MM.1S (cell line): ENCODE data around the gene LRRC75B.

Source experiments
- DNase-seq: peaks from one replicate; pipeline ENCODE4 v3.0.0-alpha.2; 2015
- H2AFZ ChIP-seq: fragments of 300-600 bp; sonication (generic); 2 replicates; pipeline ENCODE4 v1.6.0; 2016; ENCODE audit warnings: antibody characterized with exemption, low read length
- H3F3A ChIP-seq: fragments of 300-600 bp; sonication (generic); 2 replicates; pipeline ENCODE4 v1.6.1; 2016; ENCODE audit warnings: mild to moderate bottlenecking, antibody characterized with exemption, low read length, moderate library complexity, mixed read lengths; ENCODE audit not compliant: insufficient read depth
- H3K27ac ChIP-seq: fragments of 300-600 bp; sonication (generic); 2 replicates; pipeline ENCODE4 v1.5.1; 2016; ENCODE audit warnings: mild to moderate bottlenecking, low read length
- H3K27me3 ChIP-seq: fragments of 300-600 bp; sonication (generic); replicated peaks from 2 replicates; pipeline ENCODE4 v1.6.0; 2016; ENCODE audit warnings: low read length; ENCODE audit not compliant: insufficient read depth
- H3K36me3 ChIP-seq: fragments of 300-600 bp; sonication (generic); replicated peaks from 2 replicates; pipeline ENCODE4 v1.6.1; 2016; ENCODE audit warnings: mild to moderate bottlenecking, low read length, mixed read lengths; ENCODE audit not compliant: insufficient read depth
- H3K4me1 ChIP-seq: fragments of 300-600 bp; sonication (generic); 2 replicates; pipeline ENCODE4 v1.6.1; 2016; ENCODE audit warnings: low read length, mixed read lengths
- H3K4me2 ChIP-seq: fragments of 300-600 bp; sonication (generic); 2 replicates; pipeline ENCODE4 v1.6.0; 2016; ENCODE audit warnings: low read depth, low read length
- H3K4me3 ChIP-seq: fragments of 300-600 bp; sonication (generic); 2 replicates; pipeline ENCODE4 v1.5.1; 2016; ENCODE audit warnings: low read length, mixed read lengths
- H3K79me2 ChIP-seq: fragments of 300-600 bp; sonication (generic); 2 replicates; pipeline ENCODE4 v1.6.1; 2016; ENCODE audit warnings: mixed run types, low read length, mixed read lengths
- H3K9ac ChIP-seq: fragments of 300-600 bp; sonication (generic); 2 replicates; pipeline ENCODE4 v1.6.1; 2016; ENCODE audit warnings: low read length, mixed read lengths
- H3K9me2 ChIP-seq: fragments of 300-600 bp; sonication (generic); replicated peaks from 2 replicates; pipeline ENCODE4 v1.6.1; 2016; ENCODE audit warnings: mild to moderate bottlenecking, low read length, mixed read lengths; ENCODE audit not compliant: insufficient read depth
- H3K9me3 ChIP-seq: fragments of 300-600 bp; sonication (generic); replicated peaks from 2 replicates; pipeline ENCODE4 v1.6.1; 2016; ENCODE audit warnings: mild to moderate bottlenecking, low read length, mixed read lengths; ENCODE audit not compliant: insufficient read depth
- H4K20me1 ChIP-seq: fragments of 300-600 bp; sonication (generic); 2 replicates; pipeline ENCODE4 v1.6.1; 2016; ENCODE audit warnings: mild to moderate bottlenecking, low read length, moderate library complexity, mixed read lengths; ENCODE audit not compliant: insufficient read depth
- EZH2 ChIP-seq: fragments of 300-600 bp; sonication (generic); optimal IDR thresholded peaks from 2 replicates; pipeline ENCODE3; 2017; ENCODE audit warnings: low read depth, mild to moderate bottlenecking, antibody characterized with exemption, low read length, mixed read lengths
- EZH2phosphoT487 ChIP-seq: fragments of 300-600 bp; sonication (generic); IDR thresholded peaks from 2 replicates; pipeline ENCODE4 v1.6.1; 2018; ENCODE audit warnings: antibody characterized with exemption, low read length
- TF ChIP-seq, protein P1 (sequence below): fragments of 300-600 bp; sonication (generic); IDR thresholded peaks from 2 replicates; pipeline ENCODE4 v1.5.1; 2016; ENCODE audit warnings: antibody characterized with exemption, low read length, mixed read lengths

The LRRC75B gene

DNA sequence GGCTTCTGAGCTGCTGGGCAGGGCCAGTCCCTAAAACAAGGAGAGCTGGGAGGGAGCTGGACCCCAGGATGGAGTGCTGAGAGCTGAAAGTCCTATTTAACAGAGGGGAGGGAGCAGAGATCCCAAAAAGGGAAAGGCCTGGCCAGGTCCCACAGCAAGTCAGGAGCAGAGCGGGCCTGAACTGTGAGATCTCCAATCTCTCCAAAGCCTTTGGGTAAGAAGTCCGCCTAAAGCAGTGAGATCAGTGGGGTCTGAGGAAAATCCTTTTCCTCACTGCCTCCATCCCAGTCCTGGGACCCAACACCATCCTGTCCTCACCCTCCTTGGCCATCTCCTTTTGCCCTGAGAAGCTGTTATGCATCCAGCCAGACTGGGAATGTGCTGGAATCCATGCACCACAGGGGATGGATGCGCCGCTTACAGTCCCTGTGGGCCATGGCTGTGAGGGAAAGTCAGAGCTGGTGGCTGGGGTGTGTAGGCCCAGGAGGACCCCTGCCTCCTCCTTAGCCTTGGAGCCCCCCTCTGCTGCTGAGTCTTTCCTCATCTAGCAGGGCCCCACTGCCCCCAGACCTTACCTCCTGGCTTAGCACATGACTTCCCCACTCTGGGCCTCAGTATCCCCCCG lies 8.6 kb downstream of the LRRC75B start:
- H3F3A ChIP-seq, result no peaks in the 10 kb centered on the region
- H3K9me2 ChIP-seq, result no peaks in the 10 kb centered on the region
- TF ChIP-seq, protein P1, sequence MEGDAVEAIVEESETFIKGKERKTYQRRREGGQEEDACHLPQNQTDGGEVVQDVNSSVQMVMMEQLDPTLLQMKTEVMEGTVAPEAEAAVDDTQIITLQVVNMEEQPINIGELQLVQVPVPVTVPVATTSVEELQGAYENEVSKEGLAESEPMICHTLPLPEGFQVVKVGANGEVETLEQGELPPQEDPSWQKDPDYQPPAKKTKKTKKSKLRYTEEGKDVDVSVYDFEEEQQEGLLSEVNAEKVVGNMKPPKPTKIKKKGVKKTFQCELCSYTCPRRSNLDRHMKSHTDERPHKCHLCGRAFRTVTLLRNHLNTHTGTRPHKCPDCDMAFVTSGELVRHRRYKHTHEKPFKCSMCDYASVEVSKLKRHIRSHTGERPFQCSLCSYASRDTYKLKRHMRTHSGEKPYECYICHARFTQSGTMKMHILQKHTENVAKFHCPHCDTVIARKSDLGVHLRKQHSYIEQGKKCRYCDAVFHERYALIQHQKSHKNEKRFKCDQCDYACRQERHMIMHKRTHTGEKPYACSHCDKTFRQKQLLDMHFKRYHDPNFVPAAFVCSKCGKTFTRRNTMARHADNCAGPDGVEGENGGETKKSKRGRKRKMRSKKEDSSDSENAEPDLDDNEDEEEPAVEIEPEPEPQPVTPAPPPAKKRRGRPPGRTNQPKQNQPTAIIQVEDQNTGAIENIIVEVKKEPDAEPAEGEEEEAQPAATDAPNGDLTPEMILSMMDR, result no peak
- TF ChIP-seq EZH2phosphoT487, result no peak
- TF ChIP-seq EZH2, result no peak
- H4K20me1 ChIP-seq, result no peaks in the 10 kb centered on the region
- H3K4me2 ChIP-seq, result no peak overlapping the region
- no peaks in the 10 kb centered on the region for H3K4me1 ChIP-seq
- no peaks in the 10 kb centered on the region for H3K9me3 ChIP-seq
- H3K36me3 ChIP-seq, result no peaks in the 10 kb centered on the region
- no peaks in the 10 kb centered on the region for H3K79me2 ChIP-seq
- H3K4me3 ChIP-seq, result no peak overlapping the region
- H3K9ac ChIP-seq, result no peak overlapping the region
- no peak overlapping the region for H3K27ac ChIP-seq
- no peak for DNase-seq
- no peak overlapping the region for H2AFZ ChIP-seq
- no peaks in the 10 kb centered on the region for H3K27me3 ChIP-seq

DNA sequence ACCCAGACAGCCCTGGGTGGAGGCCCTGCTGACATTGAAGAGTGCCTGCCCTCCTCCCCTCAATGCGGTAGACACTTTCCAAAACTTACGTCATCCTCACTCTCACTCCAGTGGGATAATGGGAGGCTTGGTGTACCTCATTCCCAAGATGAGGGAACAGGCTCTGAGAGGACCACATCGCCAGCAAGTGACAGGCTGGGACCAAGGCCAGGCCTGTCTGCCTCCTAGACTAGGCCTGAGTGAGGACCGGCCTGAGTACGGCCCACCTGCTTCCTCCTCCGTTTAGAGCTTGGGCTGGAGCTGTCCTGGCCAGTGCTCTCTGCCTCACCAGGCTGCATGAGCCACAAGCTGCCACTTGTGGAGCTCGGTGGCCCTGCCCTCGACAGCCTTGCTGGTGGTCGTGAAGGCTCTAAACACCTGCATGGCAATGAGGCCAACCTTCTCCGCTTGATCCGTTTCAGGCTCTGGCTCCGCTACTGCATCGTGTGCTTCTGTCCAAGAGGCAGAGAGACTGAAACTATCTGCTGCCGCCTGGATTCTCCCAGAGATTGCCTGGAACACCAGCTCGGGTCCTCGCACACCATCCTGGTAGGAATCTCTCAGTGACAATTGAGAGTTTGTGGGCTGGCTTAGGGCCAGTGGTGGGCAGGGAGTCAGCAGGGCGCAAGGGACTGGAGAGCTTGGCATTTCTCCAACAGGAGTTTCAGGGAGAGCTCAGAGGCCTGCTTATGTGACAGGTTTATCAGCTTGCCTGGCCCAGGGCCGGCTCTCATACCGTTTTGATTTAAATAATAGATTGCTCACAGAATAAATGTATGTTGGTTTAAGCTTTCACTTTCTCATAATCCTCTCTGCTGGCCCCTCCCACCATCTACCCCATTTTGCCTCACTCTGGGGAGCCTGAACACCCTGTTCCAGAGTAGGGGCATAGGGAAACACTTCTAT lies 9.4 kb downstream of the LRRC75B start:
- no peak for TF ChIP-seq EZH2phosphoT487
- 0 out of 2 replicates have a peak, but pooled peaks cover under 1% of the 10 kb centered on the region for H3F3A ChIP-seq
- H3K36me3 ChIP-seq, result no peaks in the 10 kb centered on the region
- H3K79me2 ChIP-seq, result no peaks in the 10 kb centered on the region
- H3K27ac ChIP-seq, result no peak overlapping the region
- no peaks in the 10 kb centered on the region for H3K4me1 ChIP-seq
- no peak overlapping the region for H3K9ac ChIP-seq
- no peak overlapping the region for H3K4me2 ChIP-seq
- H3K4me3 ChIP-seq, result no peak overlapping the region
- no peak overlapping the region for H2AFZ ChIP-seq
- H3K9me3 ChIP-seq, result no peaks in the 10 kb centered on the region
- no peak for DNase-seq
- H4K20me1 ChIP-seq, result no peaks in the 10 kb centered on the region
- H3K27me3 ChIP-seq, result no peaks in the 10 kb centered on the region
- H3K9me2 ChIP-seq, result no peaks in the 10 kb centered on the region

DNA sequence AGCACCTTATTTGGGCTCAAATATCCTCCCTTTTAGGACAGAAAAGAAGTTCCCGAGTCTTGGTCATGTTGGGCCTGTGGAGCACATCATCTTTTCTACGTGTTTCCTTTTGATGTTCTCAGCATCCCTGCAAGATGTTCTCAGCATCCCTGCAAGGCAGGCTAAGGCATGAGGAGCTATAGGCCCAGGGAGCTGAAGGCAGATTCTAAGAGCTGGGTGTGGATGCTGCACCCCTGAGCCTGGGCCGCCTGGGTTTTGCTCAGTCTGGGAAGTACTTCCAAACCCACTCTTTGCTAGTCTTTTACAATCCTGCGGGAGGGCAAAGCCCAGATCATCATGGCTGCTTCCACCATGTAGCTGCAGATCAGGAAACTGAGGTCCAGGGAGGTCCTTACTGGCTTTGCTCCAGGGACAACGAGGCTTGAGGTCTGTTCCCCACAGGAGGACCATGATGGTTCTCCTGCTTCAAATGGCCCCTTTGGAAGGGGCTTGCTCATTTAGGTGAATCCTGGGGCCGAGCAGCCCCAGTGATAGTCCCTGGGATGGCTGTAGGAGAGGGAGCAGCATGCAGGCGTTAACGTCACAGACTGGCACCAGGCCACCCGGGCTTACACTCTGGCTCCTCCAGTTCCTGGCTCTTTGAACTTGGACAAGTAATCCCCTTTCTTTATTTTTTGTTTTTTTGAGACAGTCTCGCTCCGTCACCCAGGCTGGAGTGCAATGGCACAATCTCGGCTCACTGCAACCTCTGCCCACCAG lies 10.6 kb downstream of the LRRC75B start:
- no peaks in the 10 kb centered on the region for H3K9me3 ChIP-seq
- H3K4me3 ChIP-seq, result no peak overlapping the region
- H3K9ac ChIP-seq, result no peak overlapping the region
- no peaks in the 10 kb centered on the region for H3K79me2 ChIP-seq
- TF ChIP-seq EZH2phosphoT487 (no peak), EZH2 (no peak)
- TF ChIP-seq, protein P1, result no peak
- no peak for DNase-seq
- no peaks in the 10 kb centered on the region for H3K36me3 ChIP-seq
- no peaks in the 10 kb centered on the region for H3K4me1 ChIP-seq
- H2AFZ ChIP-seq, result no peak overlapping the region
- no peaks in the 10 kb centered on the region for H3K9me2 ChIP-seq
- no peaks in the 10 kb centered on the region for H4K20me1 ChIP-seq
- no peaks in the 10 kb centered on the region for H3K27me3 ChIP-seq
- no peak overlapping the region for H3K4me2 ChIP-seq
- H3F3A ChIP-seq, result 0 out of 2 replicates have a peak, but pooled peaks cover 5% of the 10 kb centered on the region
- no peak overlapping the region for H3K27ac ChIP-seq
